ENCODE data around the gene EHD4.

The EHD4 gene

DNA sequence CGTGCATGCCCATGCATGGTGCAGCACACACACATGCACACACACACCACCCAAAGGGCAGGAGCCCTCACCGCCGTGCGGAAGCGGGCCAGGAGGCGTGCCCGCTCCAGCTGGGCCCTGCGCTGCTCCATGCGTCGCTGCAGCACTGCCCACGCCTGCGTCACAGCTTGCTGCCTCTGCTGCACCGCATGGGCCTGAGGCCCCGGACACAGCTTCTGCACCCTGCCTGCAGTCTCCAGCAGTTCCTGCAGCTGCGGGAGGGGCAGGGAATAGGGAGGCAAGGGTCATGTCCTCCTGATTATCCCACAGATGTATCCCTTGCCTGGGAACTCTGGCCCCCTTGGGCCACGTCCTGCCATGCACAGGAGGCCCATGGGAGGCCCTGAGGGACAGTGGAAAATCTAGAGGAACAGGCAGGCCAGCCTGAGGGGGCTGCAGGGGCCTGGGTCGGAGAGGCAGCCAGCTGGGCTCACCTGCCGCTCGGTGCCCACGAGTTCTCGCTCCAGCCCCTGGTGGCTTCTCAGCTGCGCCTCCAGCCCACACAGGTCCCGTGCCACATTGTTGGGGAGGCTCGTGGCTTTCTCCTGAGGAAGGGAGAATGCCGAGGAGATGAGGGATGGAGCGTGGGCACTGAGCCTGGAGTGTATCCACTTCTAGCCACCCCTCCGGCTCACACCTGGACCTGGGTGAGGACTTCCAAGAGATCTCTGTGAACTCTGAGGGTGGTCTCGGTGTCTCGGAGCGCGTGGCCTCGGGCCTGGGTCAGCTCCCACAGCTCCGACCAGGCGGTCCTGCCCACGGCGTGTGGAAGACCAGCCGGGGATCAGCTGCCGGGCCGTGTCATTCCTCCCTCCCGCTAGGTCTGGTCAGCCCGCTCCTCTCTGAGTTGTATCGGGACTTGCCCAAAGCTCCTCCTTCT, 102.3 kb downstream of the EHD4 start:
- no peak for DNase-seq (ENCODE audit: extremely low read depth, low read depth)
- TF ChIP-seq, protein P1, sequence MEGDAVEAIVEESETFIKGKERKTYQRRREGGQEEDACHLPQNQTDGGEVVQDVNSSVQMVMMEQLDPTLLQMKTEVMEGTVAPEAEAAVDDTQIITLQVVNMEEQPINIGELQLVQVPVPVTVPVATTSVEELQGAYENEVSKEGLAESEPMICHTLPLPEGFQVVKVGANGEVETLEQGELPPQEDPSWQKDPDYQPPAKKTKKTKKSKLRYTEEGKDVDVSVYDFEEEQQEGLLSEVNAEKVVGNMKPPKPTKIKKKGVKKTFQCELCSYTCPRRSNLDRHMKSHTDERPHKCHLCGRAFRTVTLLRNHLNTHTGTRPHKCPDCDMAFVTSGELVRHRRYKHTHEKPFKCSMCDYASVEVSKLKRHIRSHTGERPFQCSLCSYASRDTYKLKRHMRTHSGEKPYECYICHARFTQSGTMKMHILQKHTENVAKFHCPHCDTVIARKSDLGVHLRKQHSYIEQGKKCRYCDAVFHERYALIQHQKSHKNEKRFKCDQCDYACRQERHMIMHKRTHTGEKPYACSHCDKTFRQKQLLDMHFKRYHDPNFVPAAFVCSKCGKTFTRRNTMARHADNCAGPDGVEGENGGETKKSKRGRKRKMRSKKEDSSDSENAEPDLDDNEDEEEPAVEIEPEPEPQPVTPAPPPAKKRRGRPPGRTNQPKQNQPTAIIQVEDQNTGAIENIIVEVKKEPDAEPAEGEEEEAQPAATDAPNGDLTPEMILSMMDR (IDR thresholded peaks at IDR 0.05; ENCODE audit: low read depth, low read length): no peak

DNA sequence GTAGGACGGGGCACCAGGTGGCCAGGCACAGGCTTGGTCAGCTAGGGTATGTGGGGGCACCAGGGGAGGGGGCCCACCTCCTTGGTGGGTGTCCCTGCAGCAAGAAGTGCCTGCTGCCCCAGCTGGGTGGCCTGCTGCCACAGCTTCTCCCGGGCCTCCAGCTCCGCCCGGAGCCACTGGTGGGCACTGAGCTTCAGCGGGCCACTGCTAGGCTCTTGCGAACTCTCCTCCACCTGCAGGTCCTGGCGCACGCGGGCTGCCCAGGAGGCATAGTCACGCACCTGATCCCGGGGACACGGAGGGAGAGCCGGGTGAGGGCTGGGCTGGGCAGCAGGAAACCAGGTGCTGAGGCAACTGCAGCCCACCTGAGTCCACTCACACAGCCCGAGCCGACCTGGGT, 104.0 kb downstream of the EHD4 start:
- no peak for DNase-seq (ENCODE audit: extremely low read depth, low read depth)
- TF ChIP-seq, protein P1 (IDR thresholded peaks at IDR 0.05; ENCODE audit: low read depth, low read length): no peak

DNA sequence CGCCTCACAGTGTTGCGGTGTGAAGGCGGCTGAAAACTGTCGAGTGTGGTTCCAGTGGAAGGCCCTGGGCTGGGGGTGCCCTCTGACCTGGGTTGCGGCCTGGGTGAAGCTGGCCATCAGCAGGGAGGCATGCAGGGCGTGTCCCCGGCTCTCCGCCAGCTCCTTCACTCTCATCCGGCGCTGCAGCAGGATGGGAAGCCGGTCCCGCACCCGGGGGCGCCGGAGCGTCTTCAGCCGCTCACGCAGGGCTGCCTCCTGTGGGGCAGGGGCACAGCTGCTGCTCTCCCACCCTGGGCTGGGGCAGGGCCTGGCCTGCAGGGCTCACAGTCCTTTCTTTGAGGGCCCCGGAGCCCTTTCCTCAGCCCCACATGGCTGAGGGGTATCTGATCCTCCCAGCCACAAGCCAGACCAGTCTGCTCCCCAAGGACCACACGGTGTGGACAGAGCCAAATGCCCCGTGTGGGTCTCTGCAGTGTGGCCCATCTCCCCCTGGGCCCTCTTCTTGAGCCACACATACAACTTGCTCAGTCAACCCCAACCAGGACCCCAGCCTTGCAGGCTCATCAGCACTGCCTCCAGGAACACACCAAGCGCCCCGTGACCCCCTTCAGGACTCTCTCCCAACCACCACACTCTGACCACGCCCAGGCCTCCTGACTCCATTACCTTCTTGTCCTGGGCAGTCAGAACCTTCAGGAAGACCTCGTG, 105.3 kb downstream of the EHD4 start:
- DNase-seq (ENCODE audit: extremely low read depth, low read depth): no peak
- TF ChIP-seq, protein P1 (IDR thresholded peaks at IDR 0.05; ENCODE audit: low read depth, low read length): no peak

DNA sequence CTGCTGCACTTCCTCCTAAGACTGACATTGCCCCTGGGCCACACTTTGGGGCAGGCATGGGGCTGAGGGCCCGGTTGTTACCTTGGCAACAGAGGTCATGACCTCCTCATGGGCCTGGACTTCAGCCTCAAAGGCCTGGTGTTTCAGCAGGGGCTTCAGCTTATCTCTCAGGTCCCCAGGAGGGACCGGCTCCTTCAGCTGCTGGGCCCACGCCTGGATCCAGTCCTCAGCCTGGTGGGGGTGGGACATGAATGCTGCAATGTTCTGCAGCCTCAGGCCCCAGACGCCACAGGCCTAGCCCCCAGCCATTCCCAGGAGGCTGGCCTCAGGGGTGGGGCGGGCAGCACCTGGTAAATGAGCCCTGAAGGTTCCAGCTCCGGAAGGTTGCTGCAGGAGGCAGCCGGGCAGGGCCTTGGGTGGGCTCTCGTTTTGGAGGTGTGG, 106.1 kb downstream of the EHD4 start:
- DNase-seq (ENCODE audit: extremely low read depth, low read depth): no peak
- TF ChIP-seq, protein P1 (IDR thresholded peaks at IDR 0.05; ENCODE audit: low read depth, low read length): no peak

DNA sequence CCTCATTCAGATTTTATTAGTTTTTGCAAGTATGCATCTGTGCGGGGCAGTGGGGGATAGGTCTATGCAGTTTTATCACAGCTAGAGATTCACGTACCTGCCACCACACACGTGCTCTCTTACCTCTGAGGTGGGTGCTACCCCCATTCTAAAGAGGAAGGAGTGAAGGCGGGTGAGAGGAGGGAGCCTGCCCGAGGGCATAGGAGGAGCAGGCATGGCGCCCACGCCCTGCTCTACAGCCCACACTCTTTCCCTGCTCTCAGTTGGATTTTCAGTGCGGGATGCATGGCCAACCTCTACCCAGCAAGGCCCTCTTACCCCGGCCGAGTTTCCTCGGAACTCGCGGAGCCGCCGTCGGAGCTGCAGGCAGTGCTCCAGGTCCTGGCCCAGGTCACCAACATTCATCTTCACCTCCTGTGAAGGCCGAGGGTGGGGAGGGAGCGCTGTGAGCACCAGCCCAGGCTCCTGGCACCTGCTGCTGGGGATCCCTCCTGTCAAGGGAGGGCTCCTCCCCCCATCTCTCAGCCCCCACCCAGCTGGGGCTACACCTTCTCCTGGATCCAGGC, 106.8 kb downstream of the EHD4 start:
- TF ChIP-seq, protein P1 (IDR thresholded peaks at IDR 0.05; ENCODE audit: low read depth, low read length): no peak
- no peak for DNase-seq (ENCODE audit: extremely low read depth, low read depth)

DNA sequence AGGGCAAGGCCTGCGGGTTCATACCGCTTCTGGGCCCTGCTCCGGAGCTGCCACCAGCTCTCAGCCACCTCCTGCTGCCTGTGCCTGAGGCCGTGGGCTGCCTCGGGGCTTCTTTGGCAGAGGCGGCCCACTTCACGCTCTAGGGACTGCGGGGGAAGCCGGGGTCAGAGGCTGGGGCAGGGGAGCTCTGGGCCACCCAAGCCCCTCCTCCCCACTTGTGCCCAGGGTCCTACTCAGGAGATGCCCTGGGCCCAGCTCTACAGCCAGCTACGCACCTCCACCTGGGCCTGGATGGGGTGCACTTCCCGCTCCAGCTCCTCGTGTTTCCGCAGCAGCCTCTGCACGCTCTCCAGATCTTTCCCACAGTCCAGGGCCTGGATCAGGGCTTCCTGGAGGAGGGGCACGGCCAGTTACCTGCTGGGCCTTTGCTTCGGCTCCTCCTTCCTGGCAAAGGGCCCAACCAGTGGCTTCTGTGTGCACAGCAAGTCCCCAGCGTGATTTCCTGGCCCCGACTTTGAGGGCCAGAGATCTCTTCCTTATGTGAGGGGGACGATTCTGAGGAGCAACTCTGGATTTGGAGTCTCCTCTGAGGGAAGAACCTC, 109.7 kb downstream of the EHD4 start:
- TF ChIP-seq, protein P1 (IDR thresholded peaks at IDR 0.05; ENCODE audit: low read depth, low read length): no peak

More for the DNA sequence above, 109.7 kb downstream of the EHD4 start:
- no peak for DNase-seq (ENCODE audit: extremely low read depth, low read depth)

All from AG09319 (cell line).